ENCODE results near the gene MLLT1.

The MLLT1 gene

GRCh38 chr19:6210721-6211600 is 68.8 kb downstream of the MLLT1 start:
- H3K36me3 ChIP-seq = peaks cover 54% of the 10 kb centered on the region
- H3K4me1 ChIP-seq (ENCODE audit: control insufficient read depth in 1 of 2, insufficient read depth in 1 of 2, low read depth in 1 of 2, low read length in 1 of 2) = no peaks in the 10 kb centered on the region
- H3K9me3 ChIP-seq = no peaks in the 10 kb centered on the region
- H3K27ac ChIP-seq = no peak overlapping the region
- no peaks in the 10 kb centered on the region for H3K27me3 ChIP-seq
- H3K4me3 ChIP-seq (ENCODE audit: low read depth in 1 of 2, low read length in 1 of 2) = no peak overlapping the region
- no peak for TF ChIP-seq CTCF (IDR thresholded peaks at IDR 0.05)

- Histone ChIP-seq H3K27me3 (no peaks in the 10 kb centered on the region), H3K27ac (no peak overlapping the region), H3K4me3 (ENCODE audit: low read depth in 1 of 2, low read length in 1 of 2) (no peak overlapping the region), H3K4me1 (ENCODE audit: control insufficient read depth in 1 of 2, insufficient read depth in 1 of 2, low read depth in 1 of 2, low read length in 1 of 2) (no peaks in the 10 kb centered on the region), H3K36me3 (peaks cover 46% of the 10 kb centered on the region), H3K9me3 (no peaks in the 10 kb centered on the region)
- TF ChIP-seq CTCF (IDR thresholded peaks at IDR 0.05) = no peak
Observed at GRCh38 chr19:6210091-6210490, 69.7 kb downstream of the MLLT1 start.

GRCh38 chr19:6209680-6210079 is 70.1 kb downstream of the MLLT1 start:
- Histone ChIP-seq H3K9me3 (no peaks in the 10 kb centered on the region), H3K27me3 (no peaks in the 10 kb centered on the region), H3K36me3 (peaks cover 42% of the 10 kb centered on the region), H3K4me1 (ENCODE audit: control insufficient read depth in 1 of 2, insufficient read depth in 1 of 2, low read depth in 1 of 2, low read length in 1 of 2) (no peaks in the 10 kb centered on the region), H3K4me3 (ENCODE audit: low read depth in 1 of 2, low read length in 1 of 2) (no peak overlapping the region), H3K27ac (no peak overlapping the region)
- TF ChIP-seq CTCF (IDR thresholded peaks at IDR 0.05) = no peak

- Histone ChIP-seq H3K4me3 (ENCODE audit: low read depth in 1 of 2, low read length in 1 of 2) (no peak overlapping the region), H3K36me3 (peaks cover 37% of the 10 kb centered on the region), H3K9me3 (no peaks in the 10 kb centered on the region), H3K4me1 (ENCODE audit: control insufficient read depth in 1 of 2, insufficient read depth in 1 of 2, low read depth in 1 of 2, low read length in 1 of 2) (no peaks in the 10 kb centered on the region), H3K27ac (no peak overlapping the region), H3K27me3 (no peaks in the 10 kb centered on the region)
- no peak for TF ChIP-seq CTCF (IDR thresholded peaks at IDR 0.05)
Observed at GRCh38 chr19:6209233-6209632, 70.5 kb downstream of the MLLT1 start.

- Histone ChIP-seq H3K27ac (no peak overlapping the region), H3K4me1 (ENCODE audit: control insufficient read depth in 1 of 2, insufficient read depth in 1 of 2, low read depth in 1 of 2, low read length in 1 of 2) (peaks cover under 1% of the 10 kb centered on the region in 2 experiments), H3K27me3 (no peaks in the 10 kb centered on the region), H3K4me3 (ENCODE audit: low read depth in 1 of 2, low read length in 1 of 2) (no peak overlapping the region), H3K36me3 (no peaks in the 10 kb centered on the region), H3K9me3 (no peaks in the 10 kb centered on the region)
- no peak for TF ChIP-seq CTCF (IDR thresholded peaks at IDR 0.05)
Observed at GRCh38 chr19:6204866-6205723, 74.7 kb downstream of the MLLT1 start.
